SK-N-MC (cell line): ENCODE results near the gene GPAT3.

Experiments
- EZH2 ChIP-seq: fragments of 200-600 bp; sonication (generic); IDR thresholded peaks from one replicate; pipeline ENCODE4 v1.6.1; 2017; ENCODE audit warnings: antibody characterized with exemption
- FOXP2 ChIP-seq: optimal IDR thresholded peaks from 2 replicates; pipeline ENCODE3; 2011; ENCODE audit warnings: mild to moderate bottlenecking, moderate library complexity; ENCODE audit not compliant: insufficient read depth; ENCODE audit errors: extremely low read length, control extremely low read depth
- POLR2AphosphoS5 ChIP-seq: IDR thresholded peaks from 2 replicates; pipeline ENCODE4 v1.6.1; 2012; ENCODE audit warnings: mild to moderate bottlenecking, low read depth, low read length, borderline replicate concordance

DNA sequence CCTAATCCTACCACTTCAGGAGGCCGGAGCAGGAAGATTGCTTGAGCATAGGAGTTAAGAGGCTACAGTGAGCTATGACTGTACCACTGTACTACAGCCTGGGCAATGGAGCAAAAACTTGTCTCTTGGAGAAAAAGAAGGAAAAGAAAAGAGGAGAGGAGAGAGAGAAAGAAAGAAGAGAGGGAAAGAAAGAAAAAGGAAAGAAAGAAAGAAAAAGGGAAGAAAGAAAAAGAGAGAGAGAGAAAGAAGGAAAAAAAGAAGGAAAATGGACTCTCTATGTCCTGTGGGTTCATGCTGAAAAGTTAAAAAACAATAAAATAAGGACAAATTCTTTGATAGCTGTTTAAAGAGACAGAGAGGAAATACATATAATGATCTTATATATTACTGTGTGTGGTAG, 37.7 kb upstream of the GPAT3 start:
- TF ChIP-seq POLR2AphosphoS5 (no peak), EZH2 (no peak), FOXP2 (no peak)
